GM12801 (cell line): ENCODE measurements around the gene TMEM222.

Source experiments
- TF ChIP-seq, protein P1 (sequence below): IDR thresholded peaks from one replicate; pipeline ENCODE4 v1.5.1; 2011; ENCODE audit warnings: control low read depth; ENCODE audit not compliant: insufficient read length; ENCODE audit errors: extremely low read depth

TMEM222 gene

DNA sequence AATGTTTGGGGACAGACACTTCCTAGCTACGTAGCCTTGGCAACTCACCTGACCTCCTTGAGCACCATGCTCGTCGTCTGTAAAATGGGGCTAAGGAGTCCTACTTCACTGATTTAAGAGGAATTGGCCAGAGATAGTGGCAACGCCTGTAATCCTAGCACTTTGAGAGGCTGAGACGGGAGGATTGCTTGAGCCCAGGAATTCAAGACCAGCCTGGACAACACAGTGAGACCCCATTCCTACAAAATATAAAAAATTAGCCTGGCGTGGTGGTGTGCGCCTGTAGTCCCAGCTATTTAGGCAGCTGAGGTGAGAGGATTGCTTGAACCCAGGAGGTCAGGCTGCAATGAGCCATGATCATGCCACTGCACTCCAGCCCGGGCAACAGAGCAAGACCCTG, 24.4 kb downstream of the TMEM222 start:
- TF ChIP-seq, protein P1, sequence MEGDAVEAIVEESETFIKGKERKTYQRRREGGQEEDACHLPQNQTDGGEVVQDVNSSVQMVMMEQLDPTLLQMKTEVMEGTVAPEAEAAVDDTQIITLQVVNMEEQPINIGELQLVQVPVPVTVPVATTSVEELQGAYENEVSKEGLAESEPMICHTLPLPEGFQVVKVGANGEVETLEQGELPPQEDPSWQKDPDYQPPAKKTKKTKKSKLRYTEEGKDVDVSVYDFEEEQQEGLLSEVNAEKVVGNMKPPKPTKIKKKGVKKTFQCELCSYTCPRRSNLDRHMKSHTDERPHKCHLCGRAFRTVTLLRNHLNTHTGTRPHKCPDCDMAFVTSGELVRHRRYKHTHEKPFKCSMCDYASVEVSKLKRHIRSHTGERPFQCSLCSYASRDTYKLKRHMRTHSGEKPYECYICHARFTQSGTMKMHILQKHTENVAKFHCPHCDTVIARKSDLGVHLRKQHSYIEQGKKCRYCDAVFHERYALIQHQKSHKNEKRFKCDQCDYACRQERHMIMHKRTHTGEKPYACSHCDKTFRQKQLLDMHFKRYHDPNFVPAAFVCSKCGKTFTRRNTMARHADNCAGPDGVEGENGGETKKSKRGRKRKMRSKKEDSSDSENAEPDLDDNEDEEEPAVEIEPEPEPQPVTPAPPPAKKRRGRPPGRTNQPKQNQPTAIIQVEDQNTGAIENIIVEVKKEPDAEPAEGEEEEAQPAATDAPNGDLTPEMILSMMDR: no peak

DNA sequence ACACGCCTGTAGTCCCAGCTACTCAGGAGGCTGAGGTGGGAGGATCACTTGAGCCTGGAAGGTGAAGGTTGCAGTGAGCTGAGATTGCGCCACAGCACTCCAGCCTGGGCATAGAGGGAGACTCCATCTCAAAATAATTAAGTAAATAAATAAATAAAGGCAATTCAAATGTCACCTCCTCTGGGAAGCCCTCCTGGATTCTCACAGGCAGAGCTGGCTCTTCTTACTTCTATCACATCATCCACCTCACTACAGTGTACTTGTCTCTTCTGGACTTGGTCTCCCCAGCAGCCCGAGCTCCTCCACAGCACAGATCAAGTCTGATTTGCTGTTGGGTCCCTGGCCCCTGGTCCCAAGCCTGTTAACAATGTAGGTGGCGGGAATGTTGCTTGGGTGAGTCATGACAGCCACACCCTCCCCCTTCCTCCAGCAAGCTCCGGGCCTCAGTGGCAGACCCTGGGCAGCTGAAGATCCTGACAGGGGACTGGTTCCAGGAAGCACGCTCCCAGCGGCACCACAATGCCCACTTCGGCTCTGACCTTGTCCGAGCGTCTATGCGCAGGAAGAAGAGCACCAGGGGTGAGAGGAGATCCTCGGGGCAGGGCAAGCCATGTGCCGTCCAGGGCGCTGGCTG, 25.1 kb downstream of the TMEM222 start:
- TF ChIP-seq, protein P1: no peak

DNA sequence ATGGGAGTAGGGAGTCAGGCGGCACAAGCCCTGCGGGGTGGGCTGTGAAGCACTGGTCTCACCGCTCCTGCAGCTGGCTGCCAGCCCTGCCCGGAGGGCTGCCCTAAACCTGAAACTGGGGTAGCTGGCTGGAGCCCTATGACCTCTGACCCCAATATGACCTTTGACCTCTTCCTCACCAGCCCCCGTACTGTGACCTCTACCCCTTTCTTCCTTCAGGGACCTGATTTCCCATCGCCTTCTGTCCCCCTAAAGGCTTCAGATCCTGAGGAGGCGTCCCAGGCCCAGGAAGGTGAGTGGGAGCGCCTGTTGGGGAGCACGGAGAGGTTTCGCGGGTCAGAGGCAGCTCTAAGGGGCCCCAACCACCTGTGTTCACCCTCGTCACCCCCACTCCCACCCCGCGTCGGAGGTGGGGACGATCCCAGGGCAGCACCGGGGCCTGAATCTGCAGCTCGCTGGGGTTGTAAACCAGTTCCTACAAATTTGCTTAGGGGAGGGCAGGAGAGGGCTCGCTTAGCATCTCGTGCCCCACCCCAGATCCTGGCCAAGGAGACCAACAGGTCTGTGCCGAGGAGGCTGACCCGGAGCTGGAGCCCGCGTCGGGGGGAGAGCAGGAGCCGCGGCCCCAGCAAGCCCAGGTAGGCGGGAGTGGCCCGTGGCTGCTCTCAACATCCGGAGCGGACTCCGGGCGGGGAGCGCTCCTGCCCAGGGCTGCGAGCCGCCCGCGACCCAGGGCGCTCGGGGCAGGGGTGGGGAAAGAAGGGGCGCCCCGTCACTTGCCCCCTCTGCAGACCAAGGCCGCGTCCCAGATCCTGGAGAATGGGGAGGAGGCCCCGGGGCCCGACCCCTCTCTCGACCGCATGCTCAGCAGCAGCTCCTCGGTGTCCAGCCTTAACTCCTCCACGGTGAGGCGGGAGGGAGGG, 27.2 kb downstream of the TMEM222 start:
- TF ChIP-seq, protein P1: no peak

DNA sequence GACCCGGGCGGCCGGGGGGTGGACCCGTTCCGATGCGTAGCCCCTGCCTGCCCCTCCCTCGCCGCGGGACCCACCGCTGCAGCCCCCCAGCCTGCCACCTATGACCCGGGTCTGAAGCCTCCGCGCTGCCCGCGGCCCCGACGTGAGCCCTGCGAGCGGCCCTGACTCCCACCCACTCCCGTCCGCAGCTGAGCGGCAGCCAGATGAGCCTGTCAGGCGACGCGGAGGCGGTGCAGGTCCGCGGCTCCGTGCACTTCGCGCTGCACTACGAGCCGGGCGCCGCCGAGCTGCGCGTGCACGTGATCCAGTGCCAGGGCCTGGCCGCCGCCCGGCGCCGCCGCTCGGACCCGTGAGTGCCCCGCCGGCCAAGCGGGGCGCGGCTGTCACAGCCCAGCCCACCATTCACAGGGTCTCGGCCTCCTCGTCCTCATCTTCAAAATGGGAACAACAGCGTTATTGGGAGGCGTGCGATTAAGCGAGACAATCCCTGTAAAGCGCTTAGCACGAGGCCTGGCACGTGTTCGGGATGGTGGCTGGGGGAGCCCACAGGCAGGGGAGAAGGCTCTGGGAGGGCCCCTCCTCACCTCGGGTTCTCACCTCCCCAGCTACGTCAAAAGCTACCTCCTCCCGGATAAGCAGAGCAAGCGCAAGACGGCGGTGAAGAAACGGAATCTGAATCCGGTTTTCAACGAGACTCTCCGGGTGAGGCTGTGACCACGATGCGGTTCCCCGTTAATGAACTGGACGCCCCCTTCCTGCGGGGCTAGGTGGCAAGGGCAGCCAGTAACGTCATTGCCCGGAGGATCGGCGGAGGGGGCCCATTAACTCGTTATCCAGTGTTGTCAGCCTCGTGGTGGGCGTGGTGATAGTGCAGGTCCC, 28.1 kb downstream of the TMEM222 start:
- TF ChIP-seq, protein P1: no peak

DNA sequence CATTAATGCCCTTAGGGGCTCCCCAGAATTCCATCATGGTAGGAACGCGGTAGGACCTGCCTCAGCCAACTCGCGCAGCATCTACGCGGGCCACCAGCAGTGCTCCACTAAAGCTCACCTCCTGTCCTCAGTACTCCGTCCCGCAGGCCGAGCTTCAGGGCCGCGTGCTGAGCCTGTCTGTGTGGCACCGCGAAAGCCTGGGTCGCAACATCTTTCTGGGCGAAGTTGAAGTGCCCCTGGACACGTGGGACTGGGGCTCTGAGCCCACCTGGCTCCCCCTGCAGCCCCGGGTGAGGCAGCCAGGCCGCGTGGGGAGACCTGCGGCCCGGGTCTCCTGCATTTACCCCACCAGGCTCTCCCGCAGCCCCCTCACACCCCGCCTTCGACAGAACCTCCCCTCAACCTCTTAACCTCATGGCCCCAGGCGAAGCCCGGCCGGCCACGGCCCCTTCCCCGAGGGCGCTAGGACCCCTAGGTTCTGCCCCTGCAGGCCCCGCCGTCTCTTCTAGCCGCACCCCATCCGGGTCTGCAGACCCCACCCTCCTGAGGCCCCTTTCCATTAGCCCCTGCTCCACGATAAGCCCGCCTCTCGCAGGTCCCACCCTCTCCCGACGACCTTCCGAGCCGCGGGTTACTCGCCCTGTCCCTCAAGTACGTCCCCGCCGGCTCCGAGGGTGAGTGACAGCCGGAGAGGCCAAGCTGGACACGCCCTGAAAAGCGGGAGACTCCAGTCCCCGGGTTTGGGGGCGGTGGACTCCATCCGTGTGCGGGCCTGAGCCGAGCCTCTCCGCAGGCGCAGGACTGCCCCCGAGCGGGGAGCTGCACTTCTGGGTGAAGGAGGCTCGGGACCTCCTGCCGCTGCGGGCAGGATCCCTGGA, 28.9 kb downstream of the TMEM222 start:
- TF ChIP-seq, protein P1: no peak

DNA sequence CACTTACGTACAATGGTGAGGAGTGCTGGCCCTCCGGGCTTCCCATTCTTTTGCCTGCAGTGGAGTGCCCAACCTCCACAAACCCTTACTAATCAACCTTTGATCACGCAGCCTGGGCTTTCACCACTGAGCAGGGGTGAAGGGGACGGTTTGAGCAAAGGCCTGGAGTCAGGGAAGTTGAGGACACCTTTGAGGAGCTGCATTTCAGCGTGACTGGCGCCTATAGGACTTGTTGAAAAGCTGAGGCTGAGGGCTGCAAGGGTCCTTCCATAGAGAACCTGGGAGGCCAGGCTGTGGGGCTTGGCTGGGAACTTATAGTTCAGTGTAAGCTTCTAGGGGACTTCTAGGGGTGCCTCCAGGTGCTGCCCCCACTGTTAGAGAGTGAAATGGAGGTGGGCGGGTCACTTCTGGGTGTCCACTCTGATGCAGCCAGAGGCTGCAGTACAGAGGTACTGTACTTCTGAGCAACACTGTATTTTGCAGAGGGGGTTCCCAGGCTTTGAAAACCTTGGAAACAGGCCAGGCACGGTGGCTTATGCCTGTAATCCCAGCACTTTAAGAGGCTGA, 29.7 kb downstream of the TMEM222 start:
- TF ChIP-seq, protein P1: no peak
